Measurements from ENCODE around the gene PARVA.

- TF ChIP-seq CTCF (IDR thresholded peaks at IDR 0.05) = no peak
- TF ChIP-seq ZFX (IDR thresholded peaks at IDR 0.05; ENCODE audit: borderline replicate concordance) = no peak
These were observed 151.7 kb downstream of the PARVA start for GRCh38 chr11:12529041-12529440.
